SU-DHL-6 (cell line): Measurements from ENCODE around the gene SLX4.

Experiments used
- H2AFZ ChIP-seq: fragments of 200-600 bp; sonication (generic); 2 replicates; pipeline ENCODE4 v1.6.1; 2014; ENCODE audit warnings: low read depth, mild to moderate bottlenecking, moderate library complexity, mixed read lengths, antibody characterized with exemption, low read length; ENCODE audit not compliant: severe bottlenecking
- H3F3A ChIP-seq: fragments of 200-600 bp; shearing (Covaris generic); 2 replicates; pipeline ENCODE4 v1.6.0; 2016; ENCODE audit warnings: antibody characterized with exemption, mild to moderate bottlenecking; ENCODE audit not compliant: insufficient read depth
- H3K27ac ChIP-seq: fragments of 200-600 bp; sonication (generic); 2 replicates; pipeline ENCODE4 v1.5.1; 2016; ENCODE audit warnings: low read depth, mild to moderate bottlenecking, low read length, moderate library complexity, mixed read lengths
- H3K27me3 ChIP-seq: fragments of 200-600 bp; sonication (generic), shearing (Covaris generic); 2 replicates; pipeline ENCODE4 v1.6.0; 2014; ENCODE audit warnings: mild to moderate bottlenecking, low read length
- H3K36me3 ChIP-seq: fragments of 200-600 bp; sonication (generic); 2 replicates; pipeline ENCODE4 v1.6.1; 2014; ENCODE audit warnings: mild to moderate bottlenecking, low read length, mixed read lengths
- H3K4me2 ChIP-seq: fragments of 300-600, 200-600 bp; shearing (Covaris generic), sonication (generic); 2 replicates; pipeline ENCODE4 v1.6.0; 2014; ENCODE audit warnings: low read length, low read depth, mild to moderate bottlenecking; ENCODE audit not compliant: poor library complexity, severe bottlenecking
- H3K4me3 ChIP-seq: fragments of 200-600 bp; sonication (generic); 2 replicates; pipeline ENCODE4 v1.5.1; 2014; ENCODE audit warnings: antibody characterized with exemption, low read length, mild to moderate bottlenecking, mixed read lengths; ENCODE audit not compliant: insufficient read depth, poor library complexity, severe bottlenecking
- H3K79me2 ChIP-seq: fragments of 200-600 bp; sonication (generic); 2 replicates; pipeline ENCODE4 v1.6.1; 2014; ENCODE audit warnings: mild to moderate bottlenecking, low read length, moderate library complexity; ENCODE audit not compliant: insufficient read depth
- H3K9ac ChIP-seq: fragments of 200-600 bp; sonication (generic); 2 replicates; pipeline ENCODE4 v1.7.0; 2014; ENCODE audit warnings: mild to moderate bottlenecking, low read length
- H3K9me2 ChIP-seq: fragments of 200-600 bp; sonication (generic); replicated peaks from 2 replicates; pipeline ENCODE4 v1.6.1; 2014; ENCODE audit warnings: low read length; ENCODE audit not compliant: insufficient read depth
- H3K9me3 ChIP-seq: fragments of 200-600 bp; sonication (generic); 2 replicates; pipeline ENCODE4 v1.6.1; 2014; ENCODE audit warnings: low read length, mixed read lengths; ENCODE audit not compliant: insufficient read depth
- H4K20me1 ChIP-seq: fragments of 200-600 bp; sonication (generic); 2 replicates; pipeline ENCODE4 v1.6.1; 2014; ENCODE audit warnings: low read depth, mild to moderate bottlenecking, antibody characterized with exemption, low read length, moderate library complexity, mixed read lengths
- EZH2phosphoT487 ChIP-seq: fragments of 200-600 bp; sonication (generic), shearing (Covaris generic); conservative IDR thresholded peaks from 2 replicates; pipeline ENCODE4 v1.6.1; 2018; ENCODE audit warnings: mild to moderate bottlenecking, antibody characterized with exemption, low read length, moderate library complexity, mixed read lengths
- TF ChIP-seq, protein P1 (sequence below): fragments of 200-600 bp; sonication (generic); IDR thresholded peaks from one replicate; pipeline ENCODE4 v1.5.1; 2017; ENCODE audit warnings: antibody characterized with exemption, mild to moderate bottlenecking, low read length, moderate library complexity; ENCODE audit not compliant: insufficient read depth, poor library complexity, severe bottlenecking

Gene SLX4

DNA sequence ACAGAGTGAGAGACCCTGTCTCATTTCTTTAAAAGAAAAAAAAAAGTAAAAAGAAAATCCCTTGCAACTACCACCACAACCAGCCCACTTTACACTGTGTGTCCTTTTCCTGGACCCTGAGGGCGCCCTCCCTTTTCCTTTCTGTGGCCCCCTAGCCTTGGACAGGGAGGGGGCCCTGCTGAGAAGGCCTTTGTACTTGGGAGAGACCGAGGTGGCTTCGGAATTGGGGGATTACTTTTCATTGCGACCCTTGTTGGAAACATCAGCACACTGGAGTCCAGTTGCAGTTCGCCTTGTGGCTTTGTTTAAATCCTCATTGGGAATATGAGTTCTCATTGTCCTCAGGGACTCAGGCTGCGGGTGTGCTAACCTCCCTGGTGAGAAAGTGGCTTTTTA lies 33.7 kb upstream of the SLX4 start:
- Histone ChIP-seq H3K4me2 (no peak overlapping the region), H3K9me2 (no peaks in the 10 kb centered on the region), H3F3A (peaks cover 8% of the 10 kb centered on the region), H2AFZ (no peak overlapping the region), H3K79me2 (peaks cover 8% of the 10 kb centered on the region), H3K9me3 (no peaks in the 10 kb centered on the region), H3K27ac (no peak overlapping the region), H4K20me1 (no peaks in the 10 kb centered on the region), H3K36me3 (no peaks in the 10 kb centered on the region), H3K9ac (no peak overlapping the region), H3K4me3 (no peak overlapping the region), H3K27me3 (no peaks in the 10 kb centered on the region)
- TF ChIP-seq, protein P1, sequence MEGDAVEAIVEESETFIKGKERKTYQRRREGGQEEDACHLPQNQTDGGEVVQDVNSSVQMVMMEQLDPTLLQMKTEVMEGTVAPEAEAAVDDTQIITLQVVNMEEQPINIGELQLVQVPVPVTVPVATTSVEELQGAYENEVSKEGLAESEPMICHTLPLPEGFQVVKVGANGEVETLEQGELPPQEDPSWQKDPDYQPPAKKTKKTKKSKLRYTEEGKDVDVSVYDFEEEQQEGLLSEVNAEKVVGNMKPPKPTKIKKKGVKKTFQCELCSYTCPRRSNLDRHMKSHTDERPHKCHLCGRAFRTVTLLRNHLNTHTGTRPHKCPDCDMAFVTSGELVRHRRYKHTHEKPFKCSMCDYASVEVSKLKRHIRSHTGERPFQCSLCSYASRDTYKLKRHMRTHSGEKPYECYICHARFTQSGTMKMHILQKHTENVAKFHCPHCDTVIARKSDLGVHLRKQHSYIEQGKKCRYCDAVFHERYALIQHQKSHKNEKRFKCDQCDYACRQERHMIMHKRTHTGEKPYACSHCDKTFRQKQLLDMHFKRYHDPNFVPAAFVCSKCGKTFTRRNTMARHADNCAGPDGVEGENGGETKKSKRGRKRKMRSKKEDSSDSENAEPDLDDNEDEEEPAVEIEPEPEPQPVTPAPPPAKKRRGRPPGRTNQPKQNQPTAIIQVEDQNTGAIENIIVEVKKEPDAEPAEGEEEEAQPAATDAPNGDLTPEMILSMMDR: no peak
- no peak for TF ChIP-seq EZH2phosphoT487

DNA sequence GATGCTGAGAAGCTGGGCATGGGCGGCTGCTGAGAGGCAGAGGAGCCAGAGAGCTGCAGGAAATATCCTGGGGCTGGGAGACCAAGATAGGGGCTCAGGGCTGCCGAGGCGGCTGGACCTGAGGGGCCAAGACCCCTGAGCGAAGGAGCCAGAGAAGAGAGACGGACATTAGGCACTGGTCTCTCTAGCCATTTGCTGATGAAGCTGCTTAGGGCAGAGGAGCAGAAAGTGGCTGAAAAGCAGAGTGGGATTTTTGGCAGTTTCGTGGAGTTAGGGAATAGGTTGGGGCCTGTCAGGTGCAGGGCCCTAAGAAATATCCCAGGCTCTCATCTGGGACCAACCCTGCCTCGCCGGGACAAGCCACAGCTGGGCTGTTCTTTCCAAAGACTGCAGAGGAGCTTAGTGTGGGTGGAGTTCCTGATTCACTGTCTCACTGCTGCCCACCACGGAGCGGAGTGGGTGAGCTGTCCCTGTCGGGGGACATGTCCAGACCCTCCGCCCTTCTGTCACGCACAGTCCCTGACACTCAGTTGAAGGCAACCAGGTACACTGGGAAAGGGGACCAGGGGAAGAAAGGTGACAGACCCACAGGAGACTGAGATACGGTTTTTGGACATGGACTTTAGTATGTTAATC lies 31.8 kb upstream of the SLX4 start:
- Histone ChIP-seq H3K9ac (no peak overlapping the region), H3K79me2 (peaks cover 27% of the 10 kb centered on the region), H3K27me3 (no peaks in the 10 kb centered on the region), H3K4me3 (no peak overlapping the region), H3K36me3 (no peaks in the 10 kb centered on the region), H3K9me2 (no peaks in the 10 kb centered on the region), H3K9me3 (no peaks in the 10 kb centered on the region), H3K4me2 (no peak overlapping the region), H3K27ac (no peak overlapping the region), H3F3A (no peaks in the 10 kb centered on the region), H2AFZ (no peak overlapping the region), H4K20me1 (no peaks in the 10 kb centered on the region)
- TF ChIP-seq EZH2phosphoT487: no peak
- TF ChIP-seq, protein P1: no peak

DNA sequence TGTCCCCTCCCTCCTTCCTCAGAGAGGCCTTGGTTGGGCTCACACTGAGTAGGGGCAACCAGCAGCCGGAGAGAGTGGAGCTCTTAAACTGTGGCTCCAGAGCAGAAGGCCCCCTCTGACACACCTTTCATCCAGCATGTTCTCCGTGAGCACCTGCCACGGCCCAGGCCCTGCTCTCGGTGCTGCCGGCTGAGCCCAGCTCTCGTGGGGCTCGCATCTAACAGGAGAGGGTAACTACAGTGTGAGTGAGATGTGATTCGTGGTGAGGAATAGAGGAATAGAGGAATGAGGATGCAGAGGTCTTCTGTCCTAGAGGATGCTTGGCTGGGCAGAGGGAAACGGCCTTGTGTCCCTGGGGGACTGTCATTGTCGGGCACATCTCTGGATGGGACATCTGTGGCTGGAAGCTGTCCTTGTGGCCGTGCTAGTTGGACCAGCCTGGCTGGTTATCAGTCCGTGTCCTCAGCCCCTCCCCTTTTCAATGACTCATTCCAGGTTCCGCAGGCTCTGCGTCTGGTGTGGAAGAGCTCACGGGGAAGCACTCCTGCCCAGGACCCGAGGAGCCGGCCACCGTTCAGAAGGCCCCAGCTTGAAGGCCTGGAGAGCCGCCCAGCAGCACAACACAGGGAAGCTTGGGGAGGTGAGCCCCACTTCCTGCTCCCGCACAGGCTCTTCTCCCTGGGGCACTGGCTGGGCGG lies 31.1 kb upstream of the SLX4 start:
- H3K4me2 ChIP-seq: no peak overlapping the region
- no peaks in the 10 kb centered on the region for H3K36me3 ChIP-seq
- H3K27ac ChIP-seq: no peak overlapping the region
- TF ChIP-seq, protein P1: no peak
- no peak for TF ChIP-seq EZH2phosphoT487
- no peak overlapping the region for H2AFZ ChIP-seq
- no peak overlapping the region for H3K4me3 ChIP-seq
- no peak overlapping the region for H3K9ac ChIP-seq
- H3K79me2 ChIP-seq: peaks cover 33% of the 10 kb centered on the region
- H3F3A ChIP-seq: no peaks in the 10 kb centered on the region
- H3K9me3 ChIP-seq: no peaks in the 10 kb centered on the region
- H4K20me1 ChIP-seq: no peaks in the 10 kb centered on the region
- H3K27me3 ChIP-seq: no peaks in the 10 kb centered on the region
- no peaks in the 10 kb centered on the region for H3K9me2 ChIP-seq
